HG03139 (cell line): ENCODE results near the gene MUSTN1.

Experiments
- ATAC-seq: cut with Tn5 transposase; IDR thresholded peaks from one replicate; pipeline ENCODE4 v1.9.1; 2021; ENCODE audit not compliant: unreplicated experiment

MUSTN1 gene

GRCh38 chr3:52787672-52788625, 46.9 kb downstream of the MUSTN1 start:
- no peak for ATAC-seq

GRCh38 chr3:52787246-52787645, 47.6 kb downstream of the MUSTN1 start:
- ATAC-seq = no peak

- no peak for ATAC-seq
Observed at GRCh38 chr3:52786330-52787215, 48.2 kb downstream of the MUSTN1 start.

- ATAC-seq = no peak
Observed at GRCh38 chr3:52784931-52785590, 49.8 kb downstream of the MUSTN1 start.

- ATAC-seq = no peak
Observed at GRCh38 chr3:52784021-52784621, 50.7 kb downstream of the MUSTN1 start.

GRCh38 chr3:52783211-52783555, 51.6 kb downstream of the MUSTN1 start:
- ATAC-seq = no peak
